ENCODE data around the gene SMIM38. TPM values are rescaled to one million over a fixed set of nuclear protein-coding genes. Genes with fewer than 3 reads are reported as not detected.

The SMIM38 gene
- total RNA-seq, 1 donor from 2014 or later, result not detected

DNA sequence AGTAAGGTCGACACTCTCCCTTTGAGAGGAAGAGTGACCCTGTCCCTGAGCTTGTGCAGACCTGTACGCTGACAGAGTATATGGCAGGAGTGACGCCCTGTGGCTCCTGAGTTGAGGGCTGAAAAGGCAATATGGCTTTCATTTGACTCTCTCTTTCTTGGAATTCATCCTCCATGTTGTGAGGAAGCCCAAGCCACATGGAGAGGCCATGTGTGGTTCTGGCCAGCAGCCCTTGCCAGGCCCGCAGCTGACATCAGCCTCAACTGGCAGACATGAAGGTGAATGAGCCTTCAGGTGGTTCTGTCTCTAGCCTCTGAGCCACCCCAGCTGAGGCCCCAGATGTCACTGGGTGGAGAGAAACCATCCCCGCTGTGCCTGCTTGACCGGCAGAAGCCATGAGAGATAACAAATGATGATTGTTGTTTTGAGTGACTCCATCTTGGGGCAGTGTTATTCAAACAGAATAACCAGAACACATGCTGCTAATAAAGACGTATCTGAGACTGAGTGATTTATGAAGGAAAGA, 31.9 kb downstream of the SMIM38 start:
- Histone ChIP-seq H3K27me3 (ENCODE audit: control insufficient read depth, insufficient read depth, low read length) (no peaks in the 10 kb centered on the region), H3K4me3 (ENCODE audit: low read depth, low read length) (no peak overlapping the region), H3K36me3 (ENCODE audit: control insufficient read depth, insufficient read depth, low read length) (no peaks in the 10 kb centered on the region)
- DNase-seq (ENCODE audit: low read depth), result no peak
- TF ChIP-seq, protein P1, sequence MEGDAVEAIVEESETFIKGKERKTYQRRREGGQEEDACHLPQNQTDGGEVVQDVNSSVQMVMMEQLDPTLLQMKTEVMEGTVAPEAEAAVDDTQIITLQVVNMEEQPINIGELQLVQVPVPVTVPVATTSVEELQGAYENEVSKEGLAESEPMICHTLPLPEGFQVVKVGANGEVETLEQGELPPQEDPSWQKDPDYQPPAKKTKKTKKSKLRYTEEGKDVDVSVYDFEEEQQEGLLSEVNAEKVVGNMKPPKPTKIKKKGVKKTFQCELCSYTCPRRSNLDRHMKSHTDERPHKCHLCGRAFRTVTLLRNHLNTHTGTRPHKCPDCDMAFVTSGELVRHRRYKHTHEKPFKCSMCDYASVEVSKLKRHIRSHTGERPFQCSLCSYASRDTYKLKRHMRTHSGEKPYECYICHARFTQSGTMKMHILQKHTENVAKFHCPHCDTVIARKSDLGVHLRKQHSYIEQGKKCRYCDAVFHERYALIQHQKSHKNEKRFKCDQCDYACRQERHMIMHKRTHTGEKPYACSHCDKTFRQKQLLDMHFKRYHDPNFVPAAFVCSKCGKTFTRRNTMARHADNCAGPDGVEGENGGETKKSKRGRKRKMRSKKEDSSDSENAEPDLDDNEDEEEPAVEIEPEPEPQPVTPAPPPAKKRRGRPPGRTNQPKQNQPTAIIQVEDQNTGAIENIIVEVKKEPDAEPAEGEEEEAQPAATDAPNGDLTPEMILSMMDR (IDR thresholded peaks at IDR 0.05; ENCODE audit: insufficient read depth, low read length, poor library complexity, severe bottlenecking), result no peak

DNA sequence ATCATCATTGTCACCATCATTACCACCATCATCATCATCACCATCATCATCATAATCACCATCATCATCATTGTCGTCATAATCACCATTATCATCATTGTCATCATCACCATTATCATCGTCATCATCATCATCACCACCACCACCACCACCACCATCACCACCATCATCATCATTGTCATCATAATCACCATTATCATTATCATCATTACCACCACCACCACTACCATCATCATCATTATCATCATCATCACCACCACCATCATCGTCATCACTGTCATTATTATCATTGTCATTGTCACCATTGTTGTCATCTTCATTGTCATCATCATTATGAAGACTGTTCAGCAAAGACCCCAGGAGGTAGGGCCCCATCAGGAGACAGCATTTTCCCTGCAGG, 33.3 kb downstream of the SMIM38 start:
- DNase-seq (ENCODE audit: low read depth), result no peak
- Histone ChIP-seq H3K4me3 (ENCODE audit: low read depth, low read length) (no peak overlapping the region), H3K36me3 (ENCODE audit: control insufficient read depth, insufficient read depth, low read length) (no peaks in the 10 kb centered on the region), H3K27me3 (ENCODE audit: control insufficient read depth, insufficient read depth, low read length) (no peaks in the 10 kb centered on the region)
- TF ChIP-seq, protein P1 (IDR thresholded peaks at IDR 0.05; ENCODE audit: insufficient read depth, low read length, poor library complexity, severe bottlenecking), result no peak

DNA sequence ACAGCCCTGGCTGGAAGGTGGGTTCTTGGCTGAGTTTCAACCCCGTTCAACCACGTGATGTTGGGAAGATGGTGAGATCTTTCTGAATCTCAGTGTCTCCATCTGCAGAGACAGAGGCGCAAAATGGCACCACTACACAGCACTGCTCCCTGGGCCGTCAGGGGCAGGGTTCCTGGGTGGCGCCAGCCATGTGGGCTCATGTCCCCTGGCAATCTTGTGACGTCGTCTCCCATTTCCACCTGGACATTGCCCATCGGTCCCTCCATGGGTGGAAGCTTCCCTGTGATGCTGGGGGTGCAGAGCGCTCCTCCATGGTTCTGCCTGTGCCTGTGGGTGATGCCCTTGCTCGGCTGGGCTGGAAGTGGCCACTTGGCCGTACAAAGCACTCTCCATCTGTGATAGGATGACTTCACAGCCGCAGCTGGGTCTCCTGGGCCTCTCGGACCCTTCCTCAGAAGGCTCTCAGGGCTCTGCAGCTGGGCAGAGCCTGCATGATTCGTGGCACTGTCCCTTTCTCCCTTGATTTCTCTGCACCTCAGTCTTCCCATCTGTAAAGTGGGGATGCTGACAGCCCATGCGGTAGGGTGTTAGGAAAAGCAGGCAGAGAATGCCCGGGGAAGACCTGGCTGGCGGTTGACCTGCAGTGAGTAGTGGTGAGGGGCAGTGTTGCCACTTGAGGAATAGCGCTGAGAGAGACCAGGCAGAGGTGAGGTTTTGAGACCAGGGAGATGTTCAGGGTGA, 35.2 kb downstream of the SMIM38 start:
- Histone ChIP-seq H3K36me3 (ENCODE audit: control insufficient read depth, insufficient read depth, low read length) (no peaks in the 10 kb centered on the region), H3K27me3 (ENCODE audit: control insufficient read depth, insufficient read depth, low read length) (peaks cover under 1% of the 10 kb centered on the region), H3K4me3 (ENCODE audit: low read depth, low read length) (no peak overlapping the region)
- TF ChIP-seq, protein P1 (IDR thresholded peaks at IDR 0.05; ENCODE audit: insufficient read depth, low read length, poor library complexity, severe bottlenecking), result no peak
- no peak for DNase-seq (ENCODE audit: low read depth)

DNA sequence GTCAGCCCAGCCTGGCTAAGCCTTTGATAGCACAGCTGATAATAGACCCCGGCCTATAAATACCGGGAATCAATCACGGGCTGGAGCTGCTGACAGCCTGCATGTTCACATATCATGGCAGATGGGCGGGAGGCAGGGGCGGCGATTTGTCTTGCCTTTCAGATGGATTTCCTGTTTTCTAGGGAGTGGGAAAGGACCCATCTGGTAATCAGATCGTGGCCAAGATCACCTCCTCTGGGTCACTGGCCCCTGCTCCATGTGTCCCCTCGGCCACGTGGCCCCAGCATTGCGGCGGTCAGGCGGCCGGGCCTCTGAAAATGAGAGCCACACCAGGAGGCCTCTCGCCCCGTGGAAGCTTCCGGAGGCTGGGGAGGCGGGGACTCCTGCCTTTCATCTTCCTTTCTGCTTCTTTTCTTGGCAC, 36.6 kb downstream of the SMIM38 start:
- TF ChIP-seq, protein P1 (IDR thresholded peaks at IDR 0.05; ENCODE audit: insufficient read depth, low read length, poor library complexity, severe bottlenecking), result no peak
- no peak for DNase-seq (ENCODE audit: low read depth)
- no peak overlapping the region for H3K4me3 ChIP-seq (ENCODE audit: low read depth, low read length)
- H3K27me3 ChIP-seq (ENCODE audit: control insufficient read depth, insufficient read depth, low read length), result peaks cover 7% of the 10 kb centered on the region
- H3K36me3 ChIP-seq (ENCODE audit: control insufficient read depth, insufficient read depth, low read length), result no peaks in the 10 kb centered on the region

DNA sequence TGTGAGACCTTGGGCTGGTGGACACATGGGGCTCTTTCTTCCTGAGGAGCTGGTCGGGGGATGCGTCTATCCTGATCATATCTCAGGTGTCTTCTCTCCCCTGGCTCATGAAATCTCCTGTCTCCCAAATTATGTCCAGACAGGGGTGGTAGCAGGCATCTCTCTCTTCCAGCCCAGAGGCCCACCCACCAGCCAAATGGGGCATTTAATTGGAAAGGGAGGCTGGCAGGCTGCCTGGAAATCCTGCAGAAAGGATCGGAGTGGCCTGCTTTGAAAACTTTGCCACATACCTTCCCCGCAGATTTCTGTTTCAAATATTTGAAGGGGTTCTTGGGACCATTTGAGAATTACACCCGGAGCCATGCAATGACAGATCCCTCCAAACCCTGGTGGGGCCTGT, 37.4 kb downstream of the SMIM38 start:
- Histone ChIP-seq H3K36me3 (ENCODE audit: control insufficient read depth, insufficient read depth, low read length) (no peaks in the 10 kb centered on the region), H3K4me3 (ENCODE audit: low read depth, low read length) (no peak overlapping the region), H3K27me3 (ENCODE audit: control insufficient read depth, insufficient read depth, low read length) (peaks cover 11% of the 10 kb centered on the region)
- TF ChIP-seq, protein P1 (IDR thresholded peaks at IDR 0.05; ENCODE audit: insufficient read depth, low read length, poor library complexity, severe bottlenecking), result no peak
- DNase-seq (ENCODE audit: low read depth), result no peak

DNA sequence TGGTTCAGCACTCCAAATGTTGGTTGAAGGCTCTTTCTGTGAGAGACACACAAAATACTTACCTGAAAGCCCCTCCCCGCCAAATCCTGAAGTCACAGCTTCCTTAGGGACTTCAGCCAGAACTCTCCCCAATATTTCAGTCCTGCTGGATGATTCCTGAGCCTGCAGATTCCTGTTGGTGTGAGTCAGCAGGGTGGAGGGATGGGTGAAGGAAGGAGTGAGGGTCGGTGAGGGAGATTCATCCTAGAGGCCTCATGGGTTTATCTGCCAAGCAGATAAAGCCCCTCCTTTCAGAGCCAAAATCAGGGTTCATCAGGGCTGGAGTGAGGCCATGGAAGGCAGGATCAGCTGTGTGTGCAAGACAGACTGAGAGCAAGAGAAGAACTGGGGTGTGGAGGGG, 37.9 kb downstream of the SMIM38 start:
- no peak for DNase-seq (ENCODE audit: low read depth)
- Histone ChIP-seq H3K4me3 (ENCODE audit: low read depth, low read length) (no peak overlapping the region), H3K27me3 (ENCODE audit: control insufficient read depth, insufficient read depth, low read length) (peaks cover 11% of the 10 kb centered on the region), H3K36me3 (ENCODE audit: control insufficient read depth, insufficient read depth, low read length) (no peaks in the 10 kb centered on the region)
- TF ChIP-seq, protein P1 (IDR thresholded peaks at IDR 0.05; ENCODE audit: insufficient read depth, low read length, poor library complexity, severe bottlenecking), result no peak
